ENCODE measurements around the gene LRCOL1.

Gene LRCOL1

DNA sequence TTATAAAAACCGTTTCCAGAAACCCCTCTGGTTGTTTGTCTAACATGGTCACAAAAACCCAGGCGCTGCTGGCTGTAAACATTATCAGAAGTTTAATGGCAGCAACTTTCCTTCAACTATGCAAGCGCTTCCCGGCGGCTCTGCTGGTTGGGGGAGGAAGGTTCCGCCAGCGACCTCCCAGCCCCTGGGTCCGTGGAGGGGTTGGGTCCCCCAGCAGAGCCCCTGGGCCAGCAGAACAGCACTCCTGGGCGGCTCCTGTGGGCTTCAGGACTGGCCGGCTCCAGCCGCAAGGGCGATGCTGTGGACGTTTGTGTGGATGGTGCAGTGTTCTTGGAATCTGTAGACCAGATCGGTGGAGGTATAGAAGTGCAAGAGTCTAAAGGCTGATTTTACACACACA, 26.0 kb downstream of the LRCOL1 start:
- no peak overlapping the region for H3K9ac ChIP-seq (ENCODE audit: low read length in 5 of 5)
- peaks cover 0 to 7% (median 0%) of the 10 kb centered on the region in 5 donors for H3K27me3 ChIP-seq (ENCODE audit: control insufficient read depth in 5 of 5, insufficient read depth in 4 of 5, low read length in 5 of 5)
- H3K9me3 ChIP-seq (ENCODE audit: control insufficient read depth in 5 of 5, low read length in 5 of 5): peaks cover 0 to 9% (median 5%) of the 10 kb centered on the region in 5 donors
- no peak overlapping the region for H3K4me3 ChIP-seq (ENCODE audit: low read depth in 1 of 5, low read length in 5 of 5)
- H3K27ac ChIP-seq (ENCODE audit: low read depth, low read length): no peak overlapping the region
- H3K36me3 ChIP-seq (ENCODE audit: control insufficient read depth in 5 of 5, insufficient read depth in 5 of 5, low read length in 5 of 5): peaks cover 0 to 26% (median 11%) of the 10 kb centered on the region in 5 donors
- peaks cover 0 to 13% (median 7%) of the 10 kb centered on the region in 5 donors for H3K4me1 ChIP-seq (ENCODE audit: control insufficient read depth in 5 of 5, insufficient read depth in 5 of 5, low read length in 5 of 5)

DNA sequence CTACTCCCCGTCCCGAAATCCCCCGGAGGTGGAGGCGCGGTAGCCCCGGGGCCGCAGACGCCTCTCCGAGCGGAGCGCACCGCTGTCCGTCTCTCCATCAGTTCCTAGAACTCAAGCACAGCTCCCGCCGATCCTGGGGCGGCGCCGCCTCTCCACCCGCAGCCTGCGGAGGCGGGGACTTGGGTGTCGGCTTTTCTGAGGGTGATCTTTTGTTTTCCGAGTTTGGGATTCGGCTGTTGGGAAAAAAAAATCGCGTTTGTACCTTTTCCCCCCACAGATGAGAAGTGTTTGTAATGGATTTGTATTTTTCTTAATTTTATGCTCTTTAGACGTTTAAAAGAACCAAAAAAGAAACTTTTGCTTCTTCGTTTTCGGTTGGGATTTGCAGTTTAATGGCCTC, 26.6 kb downstream of the LRCOL1 start:
- Histone ChIP-seq H3K27me3 (ENCODE audit: control insufficient read depth in 5 of 5, insufficient read depth in 4 of 5, low read length in 5 of 5) (peaks cover 0 to 7% (median 0%) of the 10 kb centered on the region in 5 donors), H3K9ac (ENCODE audit: low read length in 5 of 5) (no peak overlapping the region), H3K4me3 (ENCODE audit: low read depth in 1 of 5, low read length in 5 of 5) (no peak overlapping the region), H3K4me1 (ENCODE audit: control insufficient read depth in 5 of 5, insufficient read depth in 5 of 5, low read length in 5 of 5) (peaks cover 0 to 13% (median 7%) of the 10 kb centered on the region in 5 donors), H3K9me3 (ENCODE audit: control insufficient read depth in 5 of 5, low read length in 5 of 5) (peaks cover 0 to 5% (median 0%) of the 10 kb centered on the region in 5 donors), H3K27ac (ENCODE audit: low read depth, low read length) (no peak overlapping the region), H3K36me3 (ENCODE audit: control insufficient read depth in 5 of 5, insufficient read depth in 5 of 5, low read length in 5 of 5) (peaks cover 0 to 33% (median 11%) of the 10 kb centered on the region in 5 donors)

DNA sequence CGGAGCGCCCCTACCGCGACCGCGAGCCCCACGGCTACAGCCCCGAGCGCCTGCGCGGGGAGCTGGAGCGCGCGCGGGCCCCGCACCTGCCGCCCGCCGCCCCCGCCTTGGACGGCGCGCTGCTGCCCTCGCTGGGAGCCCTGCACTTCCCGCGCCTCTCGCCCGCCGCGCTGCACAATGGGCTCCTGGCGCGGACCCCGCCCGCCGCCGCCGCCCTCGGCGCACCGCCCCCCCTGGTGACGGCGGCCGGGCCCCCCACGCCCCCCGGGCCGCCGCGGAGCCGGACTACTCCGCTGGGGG, 27.0 kb downstream of the LRCOL1 start:
- H3K9me3 ChIP-seq (ENCODE audit: control insufficient read depth in 5 of 5, low read length in 5 of 5): peaks cover 0 to under 1% (median 0%) of the 10 kb centered on the region in 5 donors
- H3K9ac ChIP-seq (ENCODE audit: low read length in 5 of 5): no peak overlapping the region

DNA sequence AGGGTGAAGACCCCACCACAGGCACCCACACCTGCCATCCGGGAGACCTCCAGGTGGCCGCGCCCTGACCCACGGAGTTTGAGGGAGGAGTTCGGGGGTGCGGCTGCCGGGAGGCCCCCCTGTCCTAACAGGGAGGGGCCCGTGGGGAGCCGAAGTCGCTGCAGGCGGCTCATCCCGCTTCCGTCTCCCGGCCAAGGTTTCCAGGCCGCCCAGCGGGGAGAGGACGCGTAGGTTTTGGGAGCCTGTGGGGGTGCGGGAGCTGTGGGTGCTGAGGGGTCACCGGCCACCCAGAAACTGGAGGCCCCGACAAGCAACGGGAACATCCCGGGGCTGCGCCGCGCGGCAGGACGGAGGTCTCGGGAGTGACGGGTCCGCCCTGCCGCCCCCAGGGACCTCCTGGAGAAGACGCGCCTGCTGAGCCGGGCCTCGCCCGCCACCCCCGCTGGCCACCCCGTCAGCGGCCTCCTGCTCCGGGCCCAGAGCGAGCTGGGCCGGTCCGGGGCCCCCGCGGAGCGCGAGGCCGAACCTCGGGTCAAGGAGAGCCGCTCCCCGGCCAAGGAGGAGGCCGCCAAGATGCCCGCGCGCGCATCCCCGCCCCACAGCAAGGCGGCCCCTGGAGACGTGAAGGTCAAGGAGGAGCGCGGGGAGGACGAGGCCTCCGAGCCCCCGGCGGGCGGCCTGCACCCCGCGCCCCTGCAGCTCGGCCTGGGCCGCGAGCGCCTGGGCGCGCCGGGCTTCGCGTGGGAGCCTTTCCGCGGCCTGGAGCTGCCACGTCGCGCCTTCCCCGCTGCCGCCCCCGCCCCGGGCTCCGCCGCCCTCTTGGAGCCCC, 27.6 kb downstream of the LRCOL1 start:
- H3K27me3 ChIP-seq (ENCODE audit: control insufficient read depth in 5 of 5, insufficient read depth in 4 of 5, low read length in 5 of 5): peaks cover 0 to 7% (median 0%) of the 10 kb centered on the region in 5 donors
- no peaks in the 10 kb centered on the region for H3K9me3 ChIP-seq (ENCODE audit: control insufficient read depth in 5 of 5, low read length in 5 of 5)
- no peak overlapping the region for H3K9ac ChIP-seq (ENCODE audit: low read length in 5 of 5)
- peak overlapping the region in 2 of 5 donors; percentile 11 to 31 for H3K4me3 ChIP-seq (ENCODE audit: low read depth in 1 of 5, low read length in 5 of 5)
- H3K36me3 ChIP-seq (ENCODE audit: control insufficient read depth in 5 of 5, insufficient read depth in 5 of 5, low read length in 5 of 5): peaks cover 0 to 42% (median 19%) of the 10 kb centered on the region in 5 donors
- no peak overlapping the region for H3K27ac ChIP-seq (ENCODE audit: low read depth, low read length)
- H3K4me1 ChIP-seq (ENCODE audit: control insufficient read depth in 5 of 5, insufficient read depth in 5 of 5, low read length in 5 of 5): peaks cover 0 to 13% (median 7%) of the 10 kb centered on the region in 5 donors

More for the DNA sequence above, 27.0 kb downstream of the LRCOL1 start:
- Histone ChIP-seq H3K4me3 (ENCODE audit: low read depth in 1 of 5, low read length in 5 of 5) (no peak overlapping the region), H3K27me3 (ENCODE audit: control insufficient read depth in 5 of 5, insufficient read depth in 4 of 5, low read length in 5 of 5) (peaks cover 0 to 7% (median 0%) of the 10 kb centered on the region in 5 donors), H3K36me3 (ENCODE audit: control insufficient read depth in 5 of 5, insufficient read depth in 5 of 5, low read length in 5 of 5) (peaks cover 0 to 36% (median 14%) of the 10 kb centered on the region in 5 donors), H3K4me1 (ENCODE audit: control insufficient read depth in 5 of 5, insufficient read depth in 5 of 5, low read length in 5 of 5) (peaks cover 0 to 13% (median 7%) of the 10 kb centered on the region in 5 donors), H3K27ac (ENCODE audit: low read depth, low read length) (no peak overlapping the region)

DNA sequence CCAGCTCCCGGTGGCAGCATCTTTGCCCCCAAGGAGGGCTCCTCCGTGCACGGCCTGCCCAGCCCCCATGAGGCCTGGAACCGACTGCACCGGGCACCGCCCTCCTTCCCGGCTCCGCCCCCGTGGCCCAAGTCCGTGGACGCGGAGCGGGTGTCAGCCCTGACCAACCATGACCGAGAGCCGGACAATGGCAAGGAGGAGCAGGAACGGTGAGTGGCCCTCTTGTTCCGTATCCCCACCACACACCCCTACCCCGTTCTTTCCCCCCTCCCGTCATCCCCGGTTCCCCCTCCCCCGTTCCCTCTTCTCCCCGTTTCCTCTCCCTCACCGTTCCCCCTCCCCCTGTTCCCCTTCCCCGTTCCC, 28.3 kb downstream of the LRCOL1 start:
- H3K4me3 ChIP-seq (ENCODE audit: low read depth in 1 of 5, low read length in 5 of 5): peak overlapping the region in 1 of 5 donors; percentile 11
- H3K27ac ChIP-seq (ENCODE audit: low read depth, low read length): no peak overlapping the region
- peaks cover 0 to 13% (median 7%) of the 10 kb centered on the region in 5 donors for H3K4me1 ChIP-seq (ENCODE audit: control insufficient read depth in 5 of 5, insufficient read depth in 5 of 5, low read length in 5 of 5)
- H3K36me3 ChIP-seq (ENCODE audit: control insufficient read depth in 5 of 5, insufficient read depth in 5 of 5, low read length in 5 of 5): peaks cover 0 to 50% (median 25%) of the 10 kb centered on the region in 5 donors
- H3K27me3 ChIP-seq (ENCODE audit: control insufficient read depth in 5 of 5, insufficient read depth in 4 of 5, low read length in 5 of 5): peaks cover 0 to 5% (median 0%) of the 10 kb centered on the region in 5 donors
- H3K9me3 ChIP-seq (ENCODE audit: control insufficient read depth in 5 of 5, low read length in 5 of 5): no peaks in the 10 kb centered on the region
- no peak overlapping the region for H3K9ac ChIP-seq (ENCODE audit: low read length in 5 of 5)

DNA sequence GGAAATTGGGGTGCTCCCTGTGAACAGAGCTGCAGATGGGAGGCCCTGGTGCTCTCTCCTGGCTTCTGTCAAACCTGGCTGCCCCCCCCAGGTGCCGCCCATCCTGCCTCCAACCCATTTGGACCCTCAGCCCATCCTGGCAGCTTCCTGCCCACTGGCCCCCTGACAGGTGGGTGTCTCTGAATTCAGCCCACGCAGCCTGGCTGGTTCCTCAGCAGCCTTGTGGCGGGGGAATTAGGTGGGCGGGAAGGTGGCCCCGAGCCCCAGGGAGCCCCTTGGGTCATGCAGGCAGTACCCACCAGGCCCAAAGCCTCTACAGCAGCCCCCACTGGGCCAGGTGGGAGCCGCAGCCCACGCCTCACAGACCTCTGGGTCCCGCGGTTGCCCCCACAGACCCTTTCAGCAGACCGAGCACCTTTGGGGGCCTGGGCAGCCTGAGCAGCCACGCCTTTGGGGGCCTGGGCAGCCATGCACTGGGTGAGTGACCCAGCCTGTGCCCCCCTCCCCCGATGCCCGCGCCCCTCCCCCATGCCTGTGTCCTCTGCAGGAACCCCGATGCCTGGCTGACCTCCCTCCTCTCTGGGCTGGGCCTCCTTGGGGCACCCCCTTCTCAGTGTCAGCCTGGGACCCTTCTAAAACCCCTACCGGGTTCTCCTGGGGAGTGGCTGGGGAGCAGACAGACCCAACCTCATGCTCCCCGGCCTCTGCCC, 28.9 kb downstream of the LRCOL1 start:
- H3K9me3 ChIP-seq (ENCODE audit: control insufficient read depth in 5 of 5, low read length in 5 of 5): no peaks in the 10 kb centered on the region
- H3K36me3 ChIP-seq (ENCODE audit: control insufficient read depth in 5 of 5, insufficient read depth in 5 of 5, low read length in 5 of 5): peaks cover 0 to 55% (median 31%) of the 10 kb centered on the region in 5 donors
- H3K27ac ChIP-seq (ENCODE audit: low read depth, low read length): no peak overlapping the region
- H3K4me3 ChIP-seq (ENCODE audit: low read depth in 1 of 5, low read length in 5 of 5): no peak overlapping the region
- H3K27me3 ChIP-seq (ENCODE audit: control insufficient read depth in 5 of 5, insufficient read depth in 4 of 5, low read length in 5 of 5): peaks cover 0 to 3% (median 0%) of the 10 kb centered on the region in 5 donors
- H3K4me1 ChIP-seq (ENCODE audit: control insufficient read depth in 5 of 5, insufficient read depth in 5 of 5, low read length in 5 of 5): peaks cover 0 to 13% (median 7%) of the 10 kb centered on the region in 5 donors
- no peak overlapping the region for H3K9ac ChIP-seq (ENCODE audit: low read length in 5 of 5)

DNA sequence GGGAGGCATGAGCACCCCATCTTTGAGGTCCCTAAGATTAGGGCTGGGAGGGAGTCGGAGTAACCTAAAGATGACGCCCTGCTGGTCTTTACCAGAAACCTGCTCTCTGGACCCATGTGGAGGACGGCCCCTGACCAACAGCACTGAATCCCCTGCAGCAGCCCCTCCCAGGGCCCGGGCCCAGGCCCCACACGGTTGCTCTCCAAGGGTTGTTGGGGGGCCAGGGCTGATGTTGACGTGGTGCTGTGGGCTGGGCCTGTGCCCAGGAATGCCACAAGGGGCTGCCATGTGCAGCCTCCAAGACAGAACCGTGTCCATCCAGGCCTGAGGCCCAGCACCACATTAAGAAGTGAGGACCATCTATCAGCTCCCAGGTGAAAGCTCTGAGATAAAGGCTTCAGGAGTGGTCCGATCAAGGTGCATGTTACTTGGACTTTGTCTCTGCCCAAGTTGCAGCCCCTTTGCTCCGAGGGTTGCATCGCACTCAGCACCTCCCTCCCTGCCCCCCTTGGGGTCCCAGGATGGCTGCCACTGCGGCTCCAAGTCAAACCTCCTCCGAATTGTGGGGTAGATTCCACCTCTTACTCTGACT, 29.6 kb downstream of the LRCOL1 start:
- Histone ChIP-seq H3K27ac (ENCODE audit: low read depth, low read length) (no peak overlapping the region), H3K4me3 (ENCODE audit: low read depth in 1 of 5, low read length in 5 of 5) (no peak overlapping the region), H3K27me3 (ENCODE audit: control insufficient read depth in 5 of 5, insufficient read depth in 4 of 5, low read length in 5 of 5) (no peaks in the 10 kb centered on the region), H3K9me3 (ENCODE audit: control insufficient read depth in 5 of 5, low read length in 5 of 5) (no peaks in the 10 kb centered on the region), H3K4me1 (ENCODE audit: control insufficient read depth in 5 of 5, insufficient read depth in 5 of 5, low read length in 5 of 5) (peaks cover 0 to 13% (median 7%) of the 10 kb centered on the region in 5 donors), H3K36me3 (ENCODE audit: control insufficient read depth in 5 of 5, insufficient read depth in 5 of 5, low read length in 5 of 5) (peaks cover 0 to 60% (median 33%) of the 10 kb centered on the region in 5 donors), H3K9ac (ENCODE audit: low read length in 5 of 5) (no peak overlapping the region)

DNA sequence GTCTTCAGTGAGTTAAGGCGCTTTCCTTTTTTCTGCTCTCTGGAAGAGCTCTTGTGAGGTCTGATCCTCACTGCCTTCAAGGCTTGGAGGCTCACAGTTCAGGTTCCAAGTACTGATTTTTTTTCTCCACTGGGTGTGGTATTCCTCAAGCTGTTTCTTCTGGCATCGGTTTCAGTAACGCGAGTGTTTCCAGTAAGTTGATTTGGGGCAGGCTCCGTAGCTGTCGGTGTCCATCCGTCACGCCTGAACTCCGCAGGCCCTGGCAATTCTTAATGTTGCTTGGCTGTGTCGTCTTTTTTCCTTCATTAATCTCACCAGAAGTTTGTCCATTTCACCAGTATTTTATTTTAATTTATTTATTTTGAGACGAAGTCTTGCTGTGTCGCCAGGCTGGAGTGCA, 30.6 kb downstream of the LRCOL1 start:
- Histone ChIP-seq H3K9me3 (ENCODE audit: control insufficient read depth in 5 of 5, low read length in 5 of 5) (no peaks in the 10 kb centered on the region), H3K4me1 (ENCODE audit: control insufficient read depth in 5 of 5, insufficient read depth in 5 of 5, low read length in 5 of 5) (peaks cover 0 to 13% (median 7%) of the 10 kb centered on the region in 5 donors), H3K9ac (ENCODE audit: low read length in 5 of 5) (no peak overlapping the region), H3K27me3 (ENCODE audit: control insufficient read depth in 5 of 5, insufficient read depth in 4 of 5, low read length in 5 of 5) (no peaks in the 10 kb centered on the region), H3K4me3 (ENCODE audit: low read depth in 1 of 5, low read length in 5 of 5) (no peak overlapping the region), H3K27ac (ENCODE audit: low read depth, low read length) (no peak overlapping the region), H3K36me3 (ENCODE audit: control insufficient read depth in 5 of 5, insufficient read depth in 5 of 5, low read length in 5 of 5) (peaks cover 0 to 69% (median 42%) of the 10 kb centered on the region in 5 donors)

DNA sequence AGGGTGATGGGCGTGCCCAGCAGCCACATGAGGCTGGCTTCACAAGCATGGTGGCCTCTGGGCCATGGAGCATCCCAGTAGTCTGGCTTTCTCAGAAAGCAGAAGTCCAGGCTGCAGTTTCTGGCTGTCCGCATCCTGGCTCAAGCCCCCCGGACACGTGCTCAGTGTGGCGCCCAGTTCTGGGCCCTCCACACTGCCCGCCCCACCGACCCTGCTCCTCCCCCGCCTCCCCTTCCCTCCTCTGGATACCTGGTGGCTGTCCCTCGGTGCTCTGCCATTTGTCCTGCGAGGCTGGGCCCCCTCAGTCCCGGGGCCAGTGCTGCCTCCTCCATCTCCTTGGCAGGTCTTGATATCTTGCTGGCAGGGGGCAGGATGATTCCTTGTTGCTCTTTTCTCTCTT, 31.6 kb downstream of the LRCOL1 start:
- Histone ChIP-seq H3K27ac (ENCODE audit: low read depth, low read length) (no peak overlapping the region), H3K4me3 (ENCODE audit: low read depth in 1 of 5, low read length in 5 of 5) (no peak overlapping the region), H3K9ac (ENCODE audit: low read length in 5 of 5) (no peak overlapping the region), H3K9me3 (ENCODE audit: control insufficient read depth in 5 of 5, low read length in 5 of 5) (no peaks in the 10 kb centered on the region), H3K36me3 (ENCODE audit: control insufficient read depth in 5 of 5, insufficient read depth in 5 of 5, low read length in 5 of 5) (peaks cover 0 to 72% (median 51%) of the 10 kb centered on the region in 5 donors), H3K4me1 (ENCODE audit: control insufficient read depth in 5 of 5, insufficient read depth in 5 of 5, low read length in 5 of 5) (peaks cover 0 to 13% (median 7%) of the 10 kb centered on the region in 5 donors), H3K27me3 (ENCODE audit: control insufficient read depth in 5 of 5, insufficient read depth in 4 of 5, low read length in 5 of 5) (no peaks in the 10 kb centered on the region)

Data from subcutaneous abdominal adipose tissue (tissue), 5 donors.